Right lobe of liver (tissue), 6 donors: Measurements from ENCODE around the gene MYO5B. TPM values are rescaled to one million over a fixed set of nuclear protein-coding genes. Genes with fewer than 3 reads are reported as not detected.
A peak's percentile ranks its signal among the peaks of the same experiment; 100 is the strongest.

Experiments
- ATAC-seq, 4 donors: fragments of 200-7000 bp; cut with Tn5 transposase; one replicate each; pipeline ENCODE4 v1.9.1; 2020; ENCODE audit warnings: mild to moderate bottlenecking in 4 of 4, moderate library complexity in 4 of 4
- DNase-seq, 3 donors: peaks; one replicate each; pipeline ENCODE4 v3.0.0-alpha.2; 2020
- H3K27ac ChIP-seq, 3 donors: fragments of 200-600 bp; one replicate each; pipeline ENCODE4 v1.8.0; 2022
- H3K27me3 ChIP-seq, 2 donors: fragments of 200-600 bp; one replicate each; pipeline ENCODE4 v1.8.0; 2022
- H3K36me3 ChIP-seq, 4 donors: fragments of 200-600 bp; sonication (generic) in 1 of 4; one replicate each; pipeline versions ENCODE4 v1.5.1 to v1.8.0; 2017 to 2022; ENCODE audit warnings: control low read depth in 1 of 4
- H3K4me1 ChIP-seq, 4 donors: fragments of 200-600 bp; sonication (generic) in 1 of 4; one replicate each; pipeline versions ENCODE4 v1.5.1 to v1.8.0; 2017 to 2022; ENCODE audit warnings: control low read depth in 1 of 4
- H3K4me3 ChIP-seq, 3 donors: fragments of 200-600 bp; one replicate each; pipeline ENCODE4 v1.8.0; 2022
- H3K9me3 ChIP-seq, 4 donors: fragments of 200-600 bp; sonication (generic) in 1 of 4; one replicate each; pipeline versions ENCODE4 v1.5.1 to v1.8.0; 2017 to 2022; ENCODE audit warnings: control low read depth in 1 of 4
- CTCF ChIP-seq, 4 donors: fragments of 200-600 bp in 3 of 4; fragments of 450-650 bp in 1 of 4; IDR thresholded peaks; one replicate each; pipeline versions ENCODE4 v1.5.1 to v1.8.0; 2016 to 2022; ENCODE audit warnings: antibody characterized with exemption in 4 of 4, mild to moderate bottlenecking in 2 of 4
- POLR2A ChIP-seq: fragments of 450-650 bp; IDR thresholded peaks from one replicate; pipeline ENCODE4 v1.6.1; 2017; ENCODE audit warnings: antibody characterized with exemption, mild to moderate bottlenecking
- WGBS: methylation state at CpG from one replicate; pipeline ENCODE4 v1.1.6; 2018; ENCODE audit warnings: low coverage, low lambda C conversion rate; ENCODE audit not compliant: insufficient coverage; ENCODE audit errors: missing lambda C conversion rate; 5-methylcytosine and 5-hydroxymethylcytosine counted together
- intact Hi-C, 2 donors: fragments of 100-400 bp; cut with DNase I; formaldehyde crosslinking; loops; one replicate each; pipeline versions ENCODE4 v1.11.2 to v1.14.1; 2022
- total RNA-seq, 6 experiments: library from RNA; depleted of rRNA in 2 of 6; stranded (reverse); fragments of >200 nt in 2 of 6; fragmentation: NEBNext Ultra II Directional in 3 of 6; extraction: Animal tissue kit (Norgen Biotek cat#: 25700) in 3 of 6; gene quantifications; one replicate each; pipeline versions ENCODE4 v1.1.0 to v1.2.4, GENCODE V29; 2016 to 2023
- donor health status: DM: no; HTN: yes; CAD: no.
- donor health status: DM: no; HTN: no; CAD: no.
- donor health status: DM: no; HTN: no; CAD: no.
- donor health status: DM: no; HTN: yes; CAD: no.
- donor health status: DM: no; HTN: yes; CAD: no.

Gene MYO5B
- total RNA-seq, 6 experiments from 2014 or later: 13.4 to 25.1 (median 16.6) TPM

- ATAC-seq (no peak), DNase-seq (no peak)
- peaks cover 0 to 7% (median 0%) of the 10 kb centered on the region in 4 donors for H3K4me1 ChIP-seq
- TF ChIP-seq POLR2A (no peak), CTCF (IDR thresholded peaks at IDR 0.05) (no peak)
- H3K27ac ChIP-seq: no peak overlapping the region
- 100% methylated on average over 1 of the region's 2 CpGs for WGBS
- H3K27me3 ChIP-seq: no peaks in the 10 kb centered on the region
- H3K36me3 ChIP-seq: no peaks in the 10 kb centered on the region
- no peaks in the 10 kb centered on the region for H3K9me3 ChIP-seq
- intact Hi-C loops: no loop called here
- no peak overlapping the region for H3K4me3 ChIP-seq
Observed at GRCh38 chr18:49910986-49911385, 284.0 kb downstream of the MYO5B start.

DNA sequence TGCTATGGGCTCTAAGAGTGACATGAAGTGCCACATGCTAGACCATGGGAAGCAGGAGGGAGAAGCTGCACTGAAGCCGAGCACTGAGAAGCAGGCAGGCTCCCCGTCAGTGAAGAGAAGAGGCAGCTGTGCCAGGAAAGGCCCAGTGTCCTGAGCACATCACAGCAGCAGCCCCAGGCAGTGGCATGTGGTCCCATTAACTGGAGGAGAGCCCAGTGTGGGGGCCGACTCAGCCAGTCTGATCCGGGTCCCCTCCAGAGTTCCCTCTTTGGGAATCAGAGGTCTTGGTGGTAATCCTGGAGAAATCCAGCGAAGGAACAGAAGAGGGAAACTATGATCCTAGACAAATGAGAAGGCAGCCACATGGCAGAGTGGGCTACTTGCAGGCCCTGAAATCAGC, 284.9 kb downstream of the MYO5B start:
- H3K4me3 ChIP-seq: no peak overlapping the region
- 80% methylated on average over 2 of the region's 5 CpGs for WGBS
- intact Hi-C loops: no loop called here
- H3K36me3 ChIP-seq: no peaks in the 10 kb centered on the region
- TF ChIP-seq POLR2A (no peak), CTCF (IDR thresholded peaks at IDR 0.05) (no peak)
- no peak overlapping the region for H3K27ac ChIP-seq
- no peaks in the 10 kb centered on the region for H3K9me3 ChIP-seq
- ATAC-seq: no peak
- DNase-seq: no peak
- no peaks in the 10 kb centered on the region for H3K27me3 ChIP-seq
- peaks cover 0 to 7% (median 0%) of the 10 kb centered on the region in 4 donors for H3K4me1 ChIP-seq

DNA sequence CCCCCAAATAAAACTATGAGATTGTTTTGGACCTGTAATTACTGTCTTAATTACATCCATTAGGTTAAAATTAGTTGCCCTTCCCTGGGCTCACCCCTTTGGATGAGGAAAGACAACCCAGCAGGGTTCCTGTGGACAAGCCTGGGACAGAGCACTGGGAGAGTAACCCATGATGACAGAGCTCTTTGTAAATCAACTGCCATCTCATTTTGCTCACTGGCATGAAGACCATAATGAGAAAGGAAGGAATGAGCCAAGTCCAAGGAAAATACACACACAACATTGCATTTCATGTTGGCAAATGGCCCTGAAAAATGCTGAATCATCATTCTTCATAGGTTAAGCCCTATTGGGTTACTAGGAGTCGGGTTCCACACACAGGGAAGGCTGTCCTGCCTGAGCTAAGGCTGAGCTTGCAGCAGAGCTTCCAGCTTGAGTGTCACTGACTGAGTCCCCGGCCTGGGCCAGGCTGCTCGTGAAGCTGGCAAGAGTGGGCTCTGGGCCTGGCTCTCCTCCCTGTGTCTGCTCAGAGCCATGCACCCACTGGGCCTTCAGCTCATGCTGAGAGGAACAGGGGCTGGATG, 287.5 kb downstream of the MYO5B start:
- H3K9me3 ChIP-seq: no peaks in the 10 kb centered on the region
- peaks cover 0 to 7% (median 0%) of the 10 kb centered on the region in 4 donors for H3K4me1 ChIP-seq
- no peaks in the 10 kb centered on the region for H3K36me3 ChIP-seq
- no peak overlapping the region for H3K27ac ChIP-seq
- ATAC-seq (peak in 3 of 4 donors; percentile 21 to 73 (median 23)), DNase-seq (no peak)
- TF ChIP-seq CTCF (IDR thresholded peaks at IDR 0.05) (no peak), POLR2A (no peak)
- intact Hi-C loops: no loop called here
- H3K4me3 ChIP-seq: no peak overlapping the region
- 33% methylated on average over 1 of the region's 3 CpGs for whole genome bisulfite sequencing
- no peaks in the 10 kb centered on the region for H3K27me3 ChIP-seq

DNA sequence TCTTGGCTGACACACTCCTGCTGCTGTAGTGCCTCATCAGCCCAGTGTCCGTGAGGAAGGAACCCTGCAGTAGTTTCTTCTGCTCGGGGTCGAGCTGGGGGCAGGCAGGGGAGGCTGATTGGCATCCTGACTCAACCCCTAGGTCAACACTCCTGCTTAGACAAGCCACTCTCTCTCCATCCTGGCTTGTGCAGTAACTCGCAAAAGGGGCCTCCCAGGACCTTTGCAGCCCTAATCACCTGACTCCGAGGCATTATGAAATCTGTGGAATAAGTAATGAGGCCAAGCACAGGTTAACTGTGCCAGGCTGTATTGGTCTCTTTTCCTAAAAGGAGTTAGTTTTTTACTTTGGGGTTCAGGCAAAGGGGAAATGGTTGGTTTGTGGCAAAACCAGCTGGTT, 289.2 kb downstream of the MYO5B start:
- Histone ChIP-seq H3K36me3 (no peaks in the 10 kb centered on the region), H3K9me3 (no peaks in the 10 kb centered on the region), H3K4me3 (no peak overlapping the region), H3K27me3 (no peaks in the 10 kb centered on the region), H3K27ac (no peak overlapping the region), H3K4me1 (peaks cover 0 to 7% (median 0%) of the 10 kb centered on the region in 4 donors)
- WGBS: 52% methylated on average over 5 of the region's 5 CpGs
- intact Hi-C loops: no loop called here
- no peak for ATAC-seq
- TF ChIP-seq CTCF (IDR thresholded peaks at IDR 0.05): no peak
- TF ChIP-seq POLR2A: no peak
- DNase-seq: no peak
